Hepatocyte (in vitro differentiated cells): Measurements from ENCODE around the gene BCAS4. TPM values are rescaled to one million over a fixed set of nuclear protein-coding genes. Genes with fewer than 3 reads are reported as not detected.

Experiments
- DNase-seq: peaks from one replicate; pipeline ENCODE4 v3.0.0-alpha.2; 2016; ENCODE audit warnings: low spot score
- H2AFZ ChIP-seq: fragments of 200-600 bp; sonication (generic); 2 replicates; pipeline ENCODE4 v1.6.0; 2016; ENCODE audit warnings: antibody characterized with exemption, mild to moderate bottlenecking
- H3K27ac ChIP-seq: fragments of 200-600 bp; sonication (generic); 2 replicates; pipeline ENCODE4 v1.5.1; 2016; ENCODE audit warnings: mild to moderate bottlenecking
- H3K27me3 ChIP-seq: fragments of 200-600 bp; sonication (generic); 2 replicates; pipeline ENCODE4 v1.6.1; 2016
- H3K36me3 ChIP-seq: fragments of 200-600 bp; sonication (generic); replicated peaks from 2 replicates; pipeline ENCODE4 v1.5.1; 2016; ENCODE audit warnings: low read depth; ENCODE audit not compliant: insufficient read depth
- H3K4me1 ChIP-seq: fragments of 200-600 bp; sonication (generic); 2 replicates; pipeline ENCODE4 v1.5.1; 2016; ENCODE audit warnings: mild to moderate bottlenecking, moderate library complexity; ENCODE audit not compliant: insufficient read depth
- H3K4me2 ChIP-seq: fragments of 200-600 bp; sonication (generic); 2 replicates; pipeline ENCODE4 v1.6.0; 2016
- H3K4me3 ChIP-seq: fragments of 200-600 bp; sonication (generic); 2 replicates; pipeline ENCODE4 v1.5.1; 2016; ENCODE audit warnings: mild to moderate bottlenecking
- H3K79me2 ChIP-seq: fragments of 200-600 bp; sonication (generic); 2 replicates; pipeline ENCODE4 v1.6.0; 2017; ENCODE audit warnings: mild to moderate bottlenecking
- H3K9me2 ChIP-seq: fragments of 200-600 bp; sonication (generic); replicated peaks from 2 replicates; pipeline ENCODE4 v1.6.0; 2017; ENCODE audit warnings: mild to moderate bottlenecking; ENCODE audit not compliant: insufficient read depth
- H3K9me3 ChIP-seq: fragments of 200-600 bp; sonication (generic); 2 replicates; pipeline ENCODE4 v1.5.1; 2016; ENCODE audit warnings: low read depth, mild to moderate bottlenecking
- H4K20me1 ChIP-seq: fragments of 200-600 bp; sonication (generic); 2 replicates; pipeline ENCODE4 v1.6.0; 2016; ENCODE audit warnings: mild to moderate bottlenecking; ENCODE audit not compliant: insufficient read depth, poor library complexity, severe bottlenecking
- EZH2 ChIP-seq: fragments of 200-600 bp; sonication (generic); IDR thresholded peaks from 2 replicates; pipeline ENCODE4 v1.6.1; 2016; ENCODE audit warnings: antibody characterized with exemption, mild to moderate bottlenecking, borderline replicate concordance
- EZH2phosphoT487 ChIP-seq: fragments of 200-600 bp; sonication (generic); IDR thresholded peaks from one replicate; pipeline ENCODE4 v1.6.1; 2018; ENCODE audit warnings: antibody characterized with exemption, mild to moderate bottlenecking, low read depth, moderate library complexity; ENCODE audit not compliant: unreplicated experiment, severe bottlenecking
- WGBS: methylation state at CpG from one replicate; pipeline ENCODE4 v1.1.6; 2016; ENCODE audit warnings: low lambda C conversion rate; ENCODE audit errors: missing lambda C conversion rate; 5-methylcytosine and 5-hydroxymethylcytosine counted together
- polyA plus RNA-seq: library from polyadenylated mRNA; unstranded; fragments of >200 nt; fragmentation: Nextera tagmentation; extraction: Ambion mirVana; gene quantifications from 2 replicates; pipeline ENCODE4 v1.2.1, GENCODE V29; 2016
- total RNA-seq: library from RNA; depleted of rRNA; stranded (reverse); fragments of >200 nt; gene quantifications from 2 replicates; pipeline ENCODE4 v1.2.3, GENCODE V29; 2014
- TF ChIP-seq, protein P1 (sequence below): fragments of 200-600 bp; sonication (generic); IDR thresholded peaks from 2 replicates; pipeline ENCODE4 v1.5.1; 2016; ENCODE audit warnings: antibody characterized with exemption, mild to moderate bottlenecking; ENCODE audit not compliant: poor library complexity

Gene BCAS4
- total and polyA plus RNA-seq, 2 experiments from 2014 or later = 5.6 to 21.6 TPM

DNA sequence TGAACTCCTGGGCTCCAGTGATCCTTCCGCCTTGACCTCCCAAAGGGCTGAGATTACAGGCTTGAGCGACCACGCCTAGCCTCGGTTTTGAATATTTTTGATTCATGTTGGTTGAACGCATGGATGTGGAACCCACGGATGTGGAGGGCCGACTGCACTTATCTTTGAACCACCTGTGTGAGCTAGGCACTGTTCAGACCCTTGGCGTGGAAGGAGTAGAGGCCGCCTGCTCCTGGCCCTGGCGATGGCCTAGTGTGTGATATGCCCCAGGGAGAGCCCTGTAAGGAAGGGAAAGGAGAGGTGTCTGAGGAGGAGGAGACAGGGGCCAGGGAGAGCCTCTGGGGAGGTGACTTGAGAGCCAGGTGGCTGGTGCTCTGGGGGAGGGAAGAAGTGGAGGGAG lies 64.3 kb downstream of the BCAS4 start:
- DNase-seq = no peak
- no peaks in the 10 kb centered on the region for H4K20me1 ChIP-seq
- H3K4me2 ChIP-seq = no peak overlapping the region
- no peak overlapping the region for H3K27ac ChIP-seq
- peaks cover 12% of the 10 kb centered on the region for H3K4me1 ChIP-seq
- H3K4me3 ChIP-seq = no peak overlapping the region
- H3K36me3 ChIP-seq = no peaks in the 10 kb centered on the region
- 94% methylated on average over 10 of the region's 10 CpGs for WGBS
- TF ChIP-seq EZH2phosphoT487 (no peak), EZH2 (no peak)
- H3K9me2 ChIP-seq = no peaks in the 10 kb centered on the region
- H3K27me3 ChIP-seq = no peaks in the 10 kb centered on the region
- no peak overlapping the region for H2AFZ ChIP-seq
- H3K9me3 ChIP-seq = no peaks in the 10 kb centered on the region
- H3K79me2 ChIP-seq = no peaks in the 10 kb centered on the region

GRCh38 chr20:50861012-50861411 lies 66.2 kb downstream of the BCAS4 start:
- H3K36me3 ChIP-seq = no peaks in the 10 kb centered on the region
- no peaks in the 10 kb centered on the region for H3K27me3 ChIP-seq
- no peaks in the 10 kb centered on the region for H3K9me3 ChIP-seq
- H3K9me2 ChIP-seq = no peaks in the 10 kb centered on the region
- WGBS = 82% methylated on average over 12 of the region's 12 CpGs
- H3K4me3 ChIP-seq = no peak overlapping the region
- H3K4me2 ChIP-seq = no peak overlapping the region
- TF ChIP-seq EZH2 (no peak), EZH2phosphoT487 (no peak)
- TF ChIP-seq, protein P1, sequence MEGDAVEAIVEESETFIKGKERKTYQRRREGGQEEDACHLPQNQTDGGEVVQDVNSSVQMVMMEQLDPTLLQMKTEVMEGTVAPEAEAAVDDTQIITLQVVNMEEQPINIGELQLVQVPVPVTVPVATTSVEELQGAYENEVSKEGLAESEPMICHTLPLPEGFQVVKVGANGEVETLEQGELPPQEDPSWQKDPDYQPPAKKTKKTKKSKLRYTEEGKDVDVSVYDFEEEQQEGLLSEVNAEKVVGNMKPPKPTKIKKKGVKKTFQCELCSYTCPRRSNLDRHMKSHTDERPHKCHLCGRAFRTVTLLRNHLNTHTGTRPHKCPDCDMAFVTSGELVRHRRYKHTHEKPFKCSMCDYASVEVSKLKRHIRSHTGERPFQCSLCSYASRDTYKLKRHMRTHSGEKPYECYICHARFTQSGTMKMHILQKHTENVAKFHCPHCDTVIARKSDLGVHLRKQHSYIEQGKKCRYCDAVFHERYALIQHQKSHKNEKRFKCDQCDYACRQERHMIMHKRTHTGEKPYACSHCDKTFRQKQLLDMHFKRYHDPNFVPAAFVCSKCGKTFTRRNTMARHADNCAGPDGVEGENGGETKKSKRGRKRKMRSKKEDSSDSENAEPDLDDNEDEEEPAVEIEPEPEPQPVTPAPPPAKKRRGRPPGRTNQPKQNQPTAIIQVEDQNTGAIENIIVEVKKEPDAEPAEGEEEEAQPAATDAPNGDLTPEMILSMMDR = no peak
- no peak overlapping the region for H3K27ac ChIP-seq
- peaks cover 6% of the 10 kb centered on the region for H3K4me1 ChIP-seq
- no peak overlapping the region for H2AFZ ChIP-seq
- no peaks in the 10 kb centered on the region for H3K79me2 ChIP-seq
- no peak for DNase-seq
- no peaks in the 10 kb centered on the region for H4K20me1 ChIP-seq

- H3K27me3 ChIP-seq = no peaks in the 10 kb centered on the region
- no peaks in the 10 kb centered on the region for H3K79me2 ChIP-seq
- H4K20me1 ChIP-seq = no peaks in the 10 kb centered on the region
- H3K4me3 ChIP-seq = no peak overlapping the region
- TF ChIP-seq, protein P1 = no peak
- TF ChIP-seq EZH2 (no peak), EZH2phosphoT487 (no peak)
- WGBS = 61% methylated on average over 3 of the region's 3 CpGs
- H3K4me1 ChIP-seq = no peaks in the 10 kb centered on the region
- no peaks in the 10 kb centered on the region for H3K9me2 ChIP-seq
- no peaks in the 10 kb centered on the region for H3K36me3 ChIP-seq
- H2AFZ ChIP-seq = no peak overlapping the region
- H3K4me2 ChIP-seq = no peak overlapping the region
- no peak overlapping the region for H3K27ac ChIP-seq
- H3K9me3 ChIP-seq = no peaks in the 10 kb centered on the region
- no peak for DNase-seq
Observed at GRCh38 chr20:50862546-50862945, 67.7 kb downstream of the BCAS4 start.

DNA sequence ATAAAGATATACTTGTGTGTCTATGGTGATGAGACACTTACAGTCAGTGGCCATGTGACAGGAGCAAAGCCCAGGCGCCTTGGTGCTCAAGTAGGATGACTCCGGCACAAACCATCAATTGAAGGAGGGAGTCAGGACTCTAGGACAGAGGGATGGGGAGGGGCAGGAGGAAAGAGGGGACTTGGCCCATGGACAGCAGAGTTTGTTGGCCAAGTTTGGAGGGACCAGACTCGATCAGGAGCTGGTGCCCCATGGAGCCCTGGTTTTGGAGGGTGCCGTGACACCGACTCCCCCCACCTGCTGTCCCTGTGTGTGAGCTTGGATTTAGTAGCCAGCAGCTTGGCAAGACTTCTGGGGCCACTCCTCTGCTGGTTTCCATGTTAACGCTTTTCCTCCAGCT lies 70.3 kb downstream of the BCAS4 start:
- Histone ChIP-seq H3K27ac (no peak overlapping the region), H3K4me2 (no peak overlapping the region), H3K27me3 (no peaks in the 10 kb centered on the region), H3K4me1 (peaks cover 2% of the 10 kb centered on the region), H2AFZ (no peak overlapping the region), H3K36me3 (no peaks in the 10 kb centered on the region), H3K79me2 (no peaks in the 10 kb centered on the region), H3K9me2 (no peaks in the 10 kb centered on the region), H3K9me3 (no peaks in the 10 kb centered on the region), H3K4me3 (no peak overlapping the region), H4K20me1 (no peaks in the 10 kb centered on the region)
- no peak for DNase-seq
- WGBS = 100% methylated on average over 5 of the region's 6 CpGs
- TF ChIP-seq, protein P1 = no peak
- TF ChIP-seq EZH2 = no peak
- TF ChIP-seq EZH2phosphoT487 = no peak
